ENCODE measurements around the gene NMBR.

GRCh38 chr6:142152746-142153145 lies 5.8 kb upstream of the NMBR start:
- TF ChIP-seq EZH2 (IDR thresholded peaks at IDR 0.05; ENCODE audit: borderline replicate concordance, insufficient read depth, low read depth, low read length, poor library complexity, severe bottlenecking), result no peak
- no peak for TF ChIP-seq CTCF (IDR thresholded peaks at IDR 0.05)
